Kidney tubule cell (primary cell): Measurements from ENCODE around the gene OR13C4.
"Not testable (repeated sequence)": the region's sequence is repeated elsewhere in the genome, so short reads cannot be mapped to it uniquely, and the experiment has no call there.

ENCODE experiments used
- DNase-seq: peaks from one replicate; pipeline ENCODE4 v3.0.0-alpha.2; 2018; ENCODE audit warnings: low spot score

The OR13C4 gene

DNA sequence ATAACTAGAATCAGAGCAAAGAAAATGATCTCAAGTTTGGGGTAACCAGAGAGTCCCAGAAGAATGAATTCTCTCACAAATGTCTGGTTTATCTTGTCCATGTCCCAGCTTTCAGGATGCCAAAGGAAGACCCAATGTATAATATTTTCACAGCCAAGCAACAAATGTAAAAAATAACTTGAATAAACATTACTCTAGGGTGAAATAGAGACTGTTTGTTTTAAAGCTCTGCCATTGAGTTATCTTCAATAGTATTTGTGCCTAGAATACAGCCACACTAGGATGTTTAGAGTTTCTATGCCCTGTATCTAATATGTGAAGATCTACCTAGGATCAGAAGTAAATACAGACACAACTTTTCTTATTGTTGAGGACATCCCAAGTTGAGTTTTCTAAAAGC lies at the start of gene OR13C4:
OR13C4 (minus strand) TSS at position 101 of the 400 bp plus-strand sequence; CDS start at position 101, 0 bp downstream.
- no peak for DNase-seq

DNA sequence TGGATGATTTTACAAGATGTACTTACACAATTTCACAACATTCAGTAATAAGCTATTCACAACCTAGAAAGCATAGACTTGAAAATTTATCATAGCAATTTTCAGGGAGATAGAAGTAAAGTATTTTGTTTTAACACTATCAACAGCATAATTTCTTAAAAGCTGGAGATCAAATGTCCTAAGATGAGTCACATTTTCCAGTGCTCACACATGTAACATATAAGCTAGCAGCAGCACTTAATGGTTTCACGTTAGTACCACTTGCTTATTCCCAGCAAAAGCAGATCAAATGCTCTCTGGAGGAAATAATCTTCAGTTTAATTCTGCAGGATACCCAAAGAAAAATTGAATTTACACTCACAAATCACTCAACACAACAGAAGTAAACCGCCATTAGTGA lies 48.4 kb upstream of the OR13C4 start:
- DNase-seq, result no peak

DNA sequence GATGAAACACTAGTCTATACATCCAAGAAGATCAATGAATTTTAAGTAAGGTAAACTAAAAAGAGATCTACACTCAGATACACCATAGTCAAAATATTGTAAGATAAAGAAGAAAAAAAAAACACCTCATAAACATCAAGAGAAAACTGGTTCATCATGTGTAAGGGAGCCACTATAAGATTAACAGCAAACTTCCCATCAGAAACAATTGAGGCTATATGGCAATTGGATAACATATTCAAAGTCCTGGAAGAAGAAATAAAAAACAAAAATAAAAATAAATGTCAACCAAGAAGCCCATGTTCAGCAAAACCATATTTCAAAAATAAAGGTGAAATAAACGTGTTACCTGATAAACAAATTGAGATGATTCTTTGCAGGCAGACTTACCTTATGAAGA lies 45.6 kb upstream of the OR13C4 start:
- DNase-seq, result no peak

DNA sequence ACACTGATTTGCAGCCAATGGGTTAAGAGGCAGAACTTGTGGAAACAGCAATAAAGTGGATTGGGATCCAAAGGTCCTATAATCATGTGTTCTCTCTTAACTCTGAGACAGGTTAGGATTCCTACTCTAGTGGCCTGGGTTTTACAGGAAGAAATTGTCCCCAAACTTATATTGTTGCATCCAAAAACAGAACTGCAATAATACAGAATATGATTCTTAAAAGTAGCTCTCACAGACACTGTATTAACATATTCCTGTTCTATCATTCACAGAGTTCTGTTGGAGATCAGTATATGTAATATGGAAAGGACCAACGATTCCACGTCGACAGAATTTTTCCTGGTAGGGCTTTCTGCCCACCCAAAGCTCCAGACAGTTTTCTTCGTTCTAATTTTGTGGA lies 41.9 kb upstream of the OR13C4 start, which contains the start of gene OR13C8:
OR13C8 (plus strand) TSS at position 301 of the 400 bp plus-strand sequence; CDS start at position 301, 0 bp downstream.
- DNase-seq, result no peak

DNA sequence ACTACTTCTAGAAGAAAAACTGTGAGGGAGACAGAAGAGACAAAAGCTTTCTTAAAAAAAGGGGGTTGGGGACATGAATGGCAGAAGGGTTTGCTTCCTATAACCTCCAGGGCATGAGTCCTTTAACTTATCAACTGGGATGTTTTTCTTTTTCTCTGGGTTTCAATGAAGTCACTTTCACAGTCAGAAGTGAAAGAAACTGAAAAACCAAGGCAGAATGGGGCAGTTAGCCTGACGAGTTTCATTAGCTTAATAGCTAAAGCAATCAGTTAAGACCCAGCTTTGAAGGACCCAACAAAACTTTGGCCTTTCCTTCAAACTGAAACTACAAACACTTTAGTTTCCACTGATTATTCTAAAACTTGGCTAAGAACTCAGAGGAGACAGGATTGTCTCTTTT lies 37.3 kb upstream of the OR13C4 start:
- DNase-seq, result no peak

DNA sequence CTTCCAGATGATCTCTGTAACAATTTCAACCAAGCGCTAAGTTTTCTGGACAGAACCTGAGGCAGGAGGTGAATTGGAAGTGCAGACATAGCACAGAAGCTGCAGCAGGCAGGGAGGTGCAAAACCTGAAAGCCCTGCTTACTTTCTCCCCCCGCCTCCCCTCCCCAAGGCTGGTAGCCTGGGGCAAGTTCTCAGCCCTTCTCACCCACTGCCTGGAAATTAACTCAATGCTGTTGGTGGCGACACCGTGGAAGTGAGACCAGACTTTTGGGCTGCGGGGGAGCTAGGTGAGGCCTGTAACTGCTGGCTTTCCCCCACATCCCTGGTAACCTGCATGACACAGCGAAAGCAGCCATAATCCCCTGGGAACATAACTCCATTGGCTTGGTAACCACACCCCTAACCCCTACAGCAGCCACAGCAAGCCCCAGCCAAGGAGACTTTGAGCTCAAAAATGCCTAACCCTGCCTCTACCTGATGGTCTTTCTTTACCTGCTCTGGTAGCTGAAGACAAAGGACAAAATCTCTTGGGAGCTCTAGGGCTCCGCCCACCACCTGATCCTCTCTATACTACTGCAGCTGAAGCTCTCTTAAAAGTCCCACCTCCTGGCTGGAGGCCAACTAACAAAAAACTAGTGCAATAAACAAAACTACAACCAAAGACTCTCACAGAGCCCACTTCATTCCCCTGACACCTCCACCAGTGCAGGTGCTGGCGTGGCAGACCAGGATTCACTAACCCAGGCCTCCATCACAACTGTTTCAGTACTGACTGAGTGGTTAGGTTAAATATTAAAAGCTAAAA lies 30.0 kb upstream of the OR13C4 start:
- DNase-seq, result no peak

DNA sequence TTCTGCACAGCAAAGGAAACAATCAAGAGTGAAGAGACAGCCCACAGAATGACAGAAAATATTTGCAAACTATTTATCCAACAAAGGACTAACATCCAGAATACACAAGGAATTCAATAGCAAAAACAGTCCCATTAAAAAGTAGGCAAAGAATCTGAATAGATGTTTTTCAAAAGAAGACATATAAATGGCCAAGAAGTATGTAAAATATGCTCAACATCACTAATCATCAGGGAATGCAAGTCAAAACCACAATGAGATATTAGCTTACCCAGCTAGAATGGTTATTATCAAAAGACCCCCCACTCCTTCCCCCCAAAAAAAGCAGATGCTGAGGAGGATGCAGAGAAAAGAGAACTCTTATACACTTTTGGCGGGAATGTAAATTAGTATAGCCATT lies 28.5 kb upstream of the OR13C4 start:
- DNase-seq, result no peak

DNA sequence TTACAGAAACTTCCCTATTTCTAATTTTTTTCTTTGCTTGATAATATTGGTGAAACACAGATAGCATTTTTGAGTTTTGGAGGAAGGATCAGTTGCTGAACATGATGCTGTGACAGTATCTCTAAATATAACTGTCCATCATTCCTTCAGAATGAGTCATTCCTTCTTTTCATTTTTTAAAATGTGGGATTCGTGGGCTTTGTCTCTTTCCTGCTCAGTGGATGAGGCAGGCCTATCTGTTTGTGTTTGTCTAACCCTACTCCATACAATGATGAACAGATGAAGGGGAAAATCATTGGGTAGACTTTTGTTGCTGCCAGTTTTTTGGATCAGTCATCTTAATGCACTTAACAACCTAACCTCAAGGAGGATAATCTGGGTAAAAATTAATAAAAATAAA lies 26.3 kb upstream of the OR13C4 start:
- peak; percentile 12 for DNase-seq

DNA sequence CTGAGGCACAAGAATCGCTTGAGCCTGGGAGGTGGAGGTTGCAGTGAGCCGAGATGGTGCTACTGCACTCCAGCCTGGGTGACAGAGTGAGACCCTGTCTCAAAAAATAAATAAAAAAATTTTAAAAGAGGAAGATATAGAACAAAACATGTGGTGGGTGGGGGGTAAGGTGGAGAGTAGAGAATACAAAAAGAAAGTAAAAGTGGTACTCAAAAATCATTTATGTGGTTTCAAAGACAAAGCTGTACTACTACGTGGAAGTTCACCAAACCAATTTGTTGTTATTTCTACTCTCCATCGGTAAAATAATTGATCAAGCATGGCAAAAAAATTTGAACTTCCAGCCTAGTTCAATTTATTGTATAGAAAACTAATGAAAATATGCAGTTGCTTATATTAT lies 17.6 kb upstream of the OR13C4 start:
- no peak for DNase-seq

DNA sequence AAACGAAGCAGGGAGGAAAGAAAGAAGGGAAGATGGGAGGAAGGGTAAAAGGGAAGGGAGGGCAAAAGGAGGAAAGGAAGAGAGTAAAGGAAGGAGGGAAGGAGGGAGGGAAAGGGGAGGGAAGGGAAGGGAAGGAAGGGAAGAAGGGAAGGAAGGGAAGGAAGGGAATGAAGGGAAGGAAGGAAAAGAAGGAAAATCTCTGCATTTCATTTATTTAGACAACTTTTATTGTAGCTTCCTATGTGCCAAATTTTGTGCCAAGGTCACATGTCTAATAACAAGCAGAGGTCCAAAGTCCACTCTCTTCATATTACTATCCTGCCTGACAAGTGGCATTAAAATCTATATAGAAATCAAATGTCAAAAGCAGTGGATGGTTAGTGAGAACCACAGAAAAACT lies 12.3 kb upstream of the OR13C4 start:
- DNase-seq, result no peak

DNA sequence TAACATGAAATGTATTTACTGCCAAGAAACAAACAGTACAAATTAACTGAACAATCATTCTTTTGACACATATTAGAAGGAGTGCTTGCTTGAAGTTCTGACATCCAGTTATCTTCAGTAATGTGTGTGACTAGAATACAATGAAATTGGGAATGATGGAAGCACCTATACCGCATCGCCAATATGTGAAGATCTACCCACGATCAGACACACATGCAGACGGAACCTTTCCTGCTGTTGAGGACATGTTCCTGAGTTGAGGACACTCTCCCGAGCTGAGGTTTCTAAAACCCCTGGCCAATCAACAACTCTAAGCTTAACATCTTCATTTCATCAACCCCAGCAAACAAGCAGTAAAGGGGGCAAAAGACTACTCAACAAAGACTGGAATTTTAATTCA lies 9.7 kb upstream of the OR13C4 start, which contains the start of gene OR13C3:
OR13C3 (minus strand) TSS at position 101 of the 400 bp plus-strand sequence. CDS start 133 bp downstream, outside the sequence.
- DNase-seq, result no peak

DNA sequence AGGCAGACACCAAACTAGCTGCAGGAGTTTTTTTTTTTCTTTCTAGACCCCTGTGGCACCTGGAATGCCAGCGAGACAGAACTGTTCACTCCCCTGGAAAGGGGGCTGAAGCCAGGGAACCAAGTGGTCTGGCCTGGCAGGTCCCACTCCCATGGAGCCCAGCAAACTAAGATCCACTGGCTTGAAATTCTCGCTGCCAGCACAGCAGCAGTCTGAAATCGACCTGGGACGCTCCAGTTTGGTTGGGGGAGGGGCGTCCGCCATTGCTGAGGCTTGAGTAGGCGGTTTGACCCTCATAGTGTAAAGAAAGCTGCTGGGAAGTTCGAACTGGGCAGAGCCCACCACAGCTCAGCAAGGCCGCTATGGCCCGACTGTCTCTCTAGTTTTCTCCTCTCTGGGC lies 6.8 kb downstream of the OR13C4 start:
- not testable (repeated sequence) for DNase-seq

DNA sequence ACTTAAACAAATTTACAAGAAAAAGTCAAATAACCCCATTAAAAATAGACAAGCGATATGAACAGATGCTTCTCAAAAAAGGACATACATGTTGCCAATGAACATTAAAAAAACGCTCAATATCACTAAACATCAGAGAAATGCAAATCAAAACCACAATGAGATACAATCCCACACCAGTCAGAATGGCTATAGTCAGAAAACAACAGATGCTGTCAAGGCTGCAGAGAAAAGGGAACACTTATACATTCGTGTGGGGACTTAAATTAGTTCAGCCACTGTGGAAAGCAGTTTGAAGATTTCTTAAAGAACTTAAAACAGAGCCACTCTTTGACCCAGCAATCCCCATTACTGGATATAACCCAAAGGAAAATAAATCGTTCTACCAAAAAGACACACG lies 12.1 kb downstream of the OR13C4 start:
- no peak for DNase-seq

DNA sequence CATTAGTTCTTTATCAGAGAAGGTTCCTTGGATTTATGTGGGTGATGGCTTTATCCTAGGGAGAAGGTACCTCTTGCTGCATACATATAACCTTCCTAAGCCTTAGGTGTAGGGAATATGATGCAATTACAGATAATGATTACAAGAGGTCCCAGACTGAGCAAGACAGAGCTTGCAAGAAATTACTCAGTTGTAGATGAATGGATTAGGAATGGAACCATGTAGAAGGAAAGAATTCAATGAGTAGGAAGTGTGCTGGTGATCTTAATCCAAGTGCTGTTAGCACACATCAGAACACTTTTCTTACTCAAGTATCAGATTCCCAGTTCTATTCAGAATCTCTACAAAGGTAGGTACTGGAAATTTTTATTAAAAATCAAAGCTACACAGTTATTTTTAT lies 20.4 kb downstream of the OR13C4 start:
- no peak for DNase-seq

DNA sequence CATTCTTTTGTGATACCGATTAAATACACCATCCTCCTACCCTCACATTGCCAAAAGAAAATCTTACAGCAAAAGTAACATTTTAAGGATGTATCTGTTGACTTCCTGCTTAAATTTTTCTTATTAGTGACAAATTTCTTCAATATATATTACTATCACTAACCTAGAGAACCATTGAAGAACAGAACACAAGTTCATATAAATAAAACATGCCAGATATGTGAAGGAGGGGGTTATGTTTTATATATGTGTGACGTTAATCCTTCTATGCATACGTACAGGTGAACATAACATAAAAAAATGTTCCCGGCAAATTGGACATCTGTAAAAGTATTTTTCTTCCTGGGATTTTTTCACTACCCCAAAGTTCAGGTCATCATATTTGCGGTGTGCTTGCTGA lies 23.0 kb downstream of the OR13C4 start, which contains the start of gene OR13F1:
OR13F1 (plus strand) TSS at position 301 of the 400 bp plus-strand sequence; CDS start at position 301, 0 bp downstream.
- no peak for DNase-seq

DNA sequence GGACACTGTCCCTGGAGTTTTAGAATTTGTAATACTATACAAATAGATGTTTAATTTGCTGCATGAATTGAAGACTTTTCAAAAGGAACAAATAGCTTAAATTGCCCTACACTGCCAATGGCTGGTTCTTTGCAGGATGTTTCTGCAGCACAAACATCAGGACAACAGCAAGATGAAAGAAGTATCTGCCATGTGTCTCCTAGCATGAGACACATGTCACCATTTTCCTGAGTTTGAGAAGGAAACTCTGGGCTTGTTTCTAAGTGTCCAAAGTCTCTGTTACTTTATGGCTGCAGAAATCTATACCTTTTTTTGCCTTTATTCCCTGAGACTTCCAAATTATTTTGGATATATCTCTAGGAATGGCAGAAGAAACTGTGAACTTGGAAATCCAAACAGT lies 23.6 kb downstream of the OR13C4 start:
- DNase-seq, result no peak

DNA sequence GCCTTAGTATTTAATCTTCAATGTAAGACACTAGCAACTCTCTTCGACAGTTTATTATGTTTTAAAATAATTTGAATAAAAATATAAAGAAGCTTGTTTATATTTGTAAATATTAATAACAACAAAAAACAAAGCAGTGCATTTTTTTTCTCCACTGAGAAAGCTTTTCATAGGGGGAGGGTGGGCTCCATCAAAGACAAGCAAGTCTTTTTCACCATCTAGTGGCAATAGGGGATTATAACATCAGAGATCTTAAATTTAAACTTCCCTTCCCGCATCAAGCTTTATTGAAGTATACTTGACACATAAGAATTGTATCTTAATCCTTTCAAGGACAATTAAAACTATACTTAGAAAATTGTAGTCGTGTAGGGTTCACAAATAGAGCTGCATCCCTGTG lies 32.2 kb downstream of the OR13C4 start:
- DNase-seq, result no peak

DNA sequence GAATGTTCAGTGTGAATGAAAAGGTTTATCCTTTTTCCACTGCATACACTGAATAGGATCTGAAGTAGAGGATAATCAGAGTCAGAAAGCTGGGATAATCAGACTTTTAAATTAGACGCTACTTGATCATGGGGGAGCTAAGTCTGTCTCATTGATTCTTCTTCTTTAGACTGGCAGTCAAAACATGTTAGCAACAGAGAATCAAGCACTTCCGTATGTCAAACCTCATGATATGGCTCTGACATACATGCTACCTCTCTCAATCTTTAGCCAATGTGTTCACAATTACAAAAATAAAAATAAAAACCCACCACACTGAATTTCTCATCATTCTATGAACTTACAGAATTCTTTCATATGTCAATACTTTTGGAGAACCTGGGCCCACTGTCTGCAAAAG lies 42.0 kb downstream of the OR13C4 start:
- no peak for DNase-seq

DNA sequence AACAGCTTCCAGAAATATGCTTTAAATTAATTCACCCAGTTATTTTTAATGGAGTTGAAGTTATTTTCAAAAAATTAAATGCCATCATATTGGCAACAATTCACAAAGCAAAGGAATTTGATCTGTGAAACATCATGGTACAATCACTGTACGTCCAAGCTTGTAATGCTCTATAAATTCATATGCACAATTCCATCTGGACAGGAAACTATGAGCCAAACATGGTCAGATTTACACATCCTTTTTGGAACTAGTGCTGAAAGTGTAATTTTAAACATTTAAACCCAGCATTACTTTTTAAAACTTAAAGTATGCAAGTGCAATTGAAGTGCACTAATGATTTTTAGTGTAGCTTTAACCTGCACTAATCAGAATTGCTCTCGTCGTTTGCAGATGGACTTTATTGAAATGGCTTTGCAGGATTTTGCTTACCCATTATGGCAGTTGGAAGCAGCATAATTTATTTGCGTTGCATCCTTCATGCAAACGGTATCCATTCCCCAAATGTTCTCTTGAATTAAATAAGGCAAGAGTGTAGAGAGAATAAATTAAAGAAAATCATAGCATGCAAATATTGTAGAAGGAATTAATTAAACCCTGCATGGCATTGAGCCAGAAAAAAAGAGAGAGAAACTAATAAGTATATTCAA lies 44.0 kb downstream of the OR13C4 start:
- no peak for DNase-seq
